ENCODE results near the gene PDE6H.

PDE6H gene

GRCh38 chr12:14972816-14973215, at the start of gene PDE6H:
PDE6H (plus strand) TSS chr12:14973042; CDS start chr12:14978013, 4,971 bp downstream.
- no peak for TF ChIP-seq ZNF274 (IDR thresholded peaks at IDR 0.05; ENCODE audit: low read depth, low read length)
- no peak within 1 kb of the TSS for H3K4me3 ChIP-seq (ENCODE audit: low read length)

DNA sequence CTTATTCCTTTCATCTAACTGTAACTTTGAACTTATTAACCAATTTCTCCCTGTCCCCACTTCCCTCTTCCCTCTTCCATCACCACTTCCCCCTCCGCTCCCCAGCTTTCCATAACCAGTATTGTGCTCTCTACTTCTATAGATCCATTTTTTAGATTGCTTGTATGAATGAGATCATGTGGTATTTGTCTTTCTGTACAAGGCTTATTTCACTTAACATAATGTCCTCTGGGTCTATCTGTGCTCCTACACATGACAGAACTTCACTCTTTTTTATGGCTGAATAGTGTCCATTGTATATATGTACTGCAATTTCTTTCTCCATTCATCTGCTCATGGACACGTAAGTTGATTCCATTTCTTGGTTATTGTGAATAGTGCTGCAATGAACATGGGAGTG, 48.9 kb upstream of the PDE6H start:
- no peak for TF ChIP-seq ZNF274 (IDR thresholded peaks at IDR 0.05; ENCODE audit: low read depth, low read length)
- H3K4me3 ChIP-seq (ENCODE audit: low read length), result no peak overlapping the region

GRCh38 chr12:14924541-14924940, 48.3 kb upstream of the PDE6H start:
- TF ChIP-seq ZNF274 (IDR thresholded peaks at IDR 0.05; ENCODE audit: low read depth, low read length), result no peak

GRCh38 chr12:14927267-14927666, 45.6 kb upstream of the PDE6H start:
- TF ChIP-seq ZNF274 (IDR thresholded peaks at IDR 0.05; ENCODE audit: low read depth, low read length), result no peak
- no peak overlapping the region for H3K4me3 ChIP-seq (ENCODE audit: low read length)

More at GRCh38 chr12:14924541-14924940, 48.3 kb upstream of the PDE6H start:
- H3K4me3 ChIP-seq (ENCODE audit: low read length), result no peak overlapping the region

GRCh38 chr12:14928931-14929330, 43.9 kb upstream of the PDE6H start:
- no peak overlapping the region for H3K4me3 ChIP-seq (ENCODE audit: low read length)
- no peak for TF ChIP-seq ZNF274 (IDR thresholded peaks at IDR 0.05; ENCODE audit: low read depth, low read length)

DNA sequence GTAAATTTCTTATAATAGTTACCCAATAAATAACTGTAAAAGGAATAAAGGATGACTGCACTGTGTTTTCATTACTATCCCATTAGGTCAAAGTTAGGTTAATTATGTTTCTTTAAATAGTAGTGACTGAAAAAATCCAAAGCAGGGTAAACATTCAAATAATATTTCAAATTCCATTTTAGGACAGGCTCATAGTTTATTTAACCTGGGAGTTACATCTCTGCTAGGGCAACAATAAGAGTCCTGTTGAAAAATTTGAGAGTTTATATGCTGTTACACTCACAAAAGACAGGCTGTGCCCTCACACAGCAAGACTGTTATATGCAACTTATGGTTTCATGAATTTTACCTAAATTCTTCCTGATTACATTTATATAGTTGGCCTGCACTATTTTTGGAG, 42.5 kb upstream of the PDE6H start:
- H3K4me3 ChIP-seq (ENCODE audit: low read length), result no peak overlapping the region
- no peak for TF ChIP-seq ZNF274 (IDR thresholded peaks at IDR 0.05; ENCODE audit: low read depth, low read length)

GRCh38 chr12:14931359-14931758, 41.5 kb upstream of the PDE6H start:
- no peak for TF ChIP-seq ZNF274 (IDR thresholded peaks at IDR 0.05; ENCODE audit: low read depth, low read length)
- no peak overlapping the region for H3K4me3 ChIP-seq (ENCODE audit: low read length)

- no peak overlapping the region for H3K4me3 ChIP-seq (ENCODE audit: low read length)
These were observed 40.9 kb upstream of the PDE6H start for GRCh38 chr12:14931791-14932560.

DNA sequence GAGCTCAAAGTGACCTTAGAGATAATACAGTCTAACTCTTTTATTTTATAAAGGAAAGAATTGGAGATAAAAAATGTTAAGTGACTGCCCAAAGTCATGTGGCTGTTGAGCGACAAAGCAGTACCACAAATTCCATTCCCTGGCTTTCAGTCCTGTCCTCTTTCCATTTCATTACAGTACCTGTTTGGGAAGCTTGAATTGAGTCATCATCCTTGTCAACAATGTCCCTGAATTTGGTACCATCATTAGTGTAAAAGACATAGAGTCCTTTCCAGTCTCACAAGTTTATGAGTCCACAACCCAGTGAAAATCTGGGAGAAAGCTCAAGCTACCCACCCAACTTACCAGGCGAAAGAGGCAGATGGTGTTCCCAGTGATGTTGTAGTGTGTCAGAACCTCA, 38.3 kb upstream of the PDE6H start:
- no peak for TF ChIP-seq ZNF274 (IDR thresholded peaks at IDR 0.05; ENCODE audit: low read depth, low read length)
- H3K4me3 ChIP-seq (ENCODE audit: low read length), result no peak overlapping the region

More at GRCh38 chr12:14931791-14932560, 40.9 kb upstream of the PDE6H start:
- no peak for TF ChIP-seq ZNF274 (IDR thresholded peaks at IDR 0.05; ENCODE audit: low read depth, low read length)

DNA sequence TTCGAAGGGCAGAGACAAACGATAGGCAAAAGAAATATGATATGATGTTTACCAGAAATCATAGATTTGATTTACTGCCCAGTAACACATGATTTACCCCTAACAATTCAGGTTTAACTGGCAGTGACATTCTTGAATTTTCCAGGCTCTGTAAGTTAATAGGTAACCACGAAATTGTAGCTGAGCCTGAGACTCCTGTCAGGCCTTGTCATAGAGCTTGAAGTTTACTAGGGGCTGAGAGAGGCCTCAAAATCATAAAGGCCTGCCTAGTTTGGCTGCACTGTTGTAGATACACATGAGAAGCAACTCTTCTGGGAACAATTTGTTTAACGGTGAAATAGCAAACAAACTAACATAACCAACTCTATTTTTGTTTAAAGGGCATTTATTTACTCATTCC, 37.8 kb upstream of the PDE6H start:
- H3K4me3 ChIP-seq (ENCODE audit: low read length), result no peak overlapping the region
- TF ChIP-seq ZNF274 (IDR thresholded peaks at IDR 0.05; ENCODE audit: low read depth, low read length), result no peak

- no peak for TF ChIP-seq ZNF274 (IDR thresholded peaks at IDR 0.05; ENCODE audit: low read depth, low read length)
- no peak overlapping the region for H3K4me3 ChIP-seq (ENCODE audit: low read length)
These were observed 36.5 kb upstream of the PDE6H start for GRCh38 chr12:14936224-14936861.

- H3K4me3 ChIP-seq (ENCODE audit: low read length), result no peak overlapping the region
- TF ChIP-seq ZNF274 (IDR thresholded peaks at IDR 0.05; ENCODE audit: low read depth, low read length), result no peak
These were observed 35.8 kb upstream of the PDE6H start for GRCh38 chr12:14937014-14937413.

DNA sequence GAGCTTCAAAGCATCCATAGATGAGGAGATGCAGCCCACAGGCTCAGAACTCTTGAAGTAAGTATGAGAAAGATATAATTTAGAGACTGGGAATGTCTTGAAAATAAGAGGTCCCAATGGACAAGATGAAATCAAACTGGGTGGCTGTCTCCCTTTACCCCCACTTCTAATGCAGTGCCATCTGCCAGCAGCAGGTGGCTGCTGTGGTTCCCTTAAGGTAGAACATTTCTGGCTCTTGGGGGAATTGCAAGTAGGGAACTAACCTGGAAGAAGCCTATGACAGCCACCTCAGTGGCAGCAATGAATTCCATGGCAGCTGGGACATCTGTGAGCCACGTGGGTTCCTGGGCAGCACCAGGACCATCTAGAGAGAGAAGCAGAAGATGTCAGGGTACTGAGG, 35.2 kb upstream of the PDE6H start:
- no peak for TF ChIP-seq ZNF274 (IDR thresholded peaks at IDR 0.05; ENCODE audit: low read depth, low read length)
- H3K4me3 ChIP-seq (ENCODE audit: low read length), result no peak overlapping the region

DNA sequence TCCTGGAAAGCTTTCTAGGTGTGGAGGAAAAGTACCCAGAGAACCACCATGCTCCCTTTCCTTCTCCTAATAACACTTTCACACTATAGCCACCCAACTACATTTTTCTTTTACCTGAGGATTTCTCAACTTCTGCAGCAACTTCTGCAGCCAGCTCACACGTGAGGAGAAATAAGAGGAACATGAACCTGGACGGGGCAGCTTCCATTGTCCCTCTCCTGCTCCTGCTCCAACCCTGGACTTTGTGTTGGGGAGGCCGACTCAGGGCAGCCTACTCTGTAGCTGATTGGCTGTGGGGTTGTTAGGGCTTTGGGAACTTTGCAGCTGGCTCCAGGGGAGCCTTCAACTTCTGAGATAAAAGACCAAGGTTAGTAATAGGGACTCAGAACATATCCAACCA, 34.5 kb upstream of the PDE6H start, which contains the start of gene ERP27:
Gene ERP27 (minus strand): TSS at position 237 of the 400 bp plus-strand sequence. CDS start 29 bp downstream, at position 208.
- H3K4me3 ChIP-seq (ENCODE audit: low read length), result no peak within 1 kb of the TSS
- TF ChIP-seq ZNF274 (IDR thresholded peaks at IDR 0.05; ENCODE audit: low read depth, low read length), result no peak

DNA sequence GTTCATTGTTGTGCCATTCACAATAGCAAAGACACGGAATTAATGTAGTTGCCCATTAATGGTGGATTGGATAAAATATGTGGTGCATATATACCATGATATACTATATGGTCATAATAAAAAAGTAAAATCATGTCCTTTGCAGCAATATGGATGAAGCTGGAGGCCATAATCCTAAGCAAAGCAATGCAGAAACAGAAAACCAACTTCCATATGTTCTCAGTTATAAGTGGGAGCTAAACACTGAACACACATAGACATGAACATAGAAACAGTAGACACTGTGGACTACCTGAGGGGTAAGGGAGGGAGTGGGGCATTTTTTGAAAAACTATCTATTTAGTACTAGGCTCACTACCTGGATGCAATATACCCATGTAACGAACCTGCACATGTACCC, 31.5 kb upstream of the PDE6H start:
- TF ChIP-seq ZNF274 (IDR thresholded peaks at IDR 0.05; ENCODE audit: low read depth, low read length), result no peak
- H3K4me3 ChIP-seq (ENCODE audit: low read length), result no peak overlapping the region

Data from GM08714 (cell line).